Stimulated activated CD8-positive, alpha-beta memory T cell treated with anti-CD3 and anti-CD28 coated beads, Interleukin-4, amount 100 ng/mL, for 48 hours (primary cell): Measurements from ENCODE around the gene ELMOD1.

ENCODE experiments used
- DNase-seq: peaks from one replicate; pipeline ENCODE4 v3.0.0-alpha.2; 2020

The ELMOD1 gene

DNA sequence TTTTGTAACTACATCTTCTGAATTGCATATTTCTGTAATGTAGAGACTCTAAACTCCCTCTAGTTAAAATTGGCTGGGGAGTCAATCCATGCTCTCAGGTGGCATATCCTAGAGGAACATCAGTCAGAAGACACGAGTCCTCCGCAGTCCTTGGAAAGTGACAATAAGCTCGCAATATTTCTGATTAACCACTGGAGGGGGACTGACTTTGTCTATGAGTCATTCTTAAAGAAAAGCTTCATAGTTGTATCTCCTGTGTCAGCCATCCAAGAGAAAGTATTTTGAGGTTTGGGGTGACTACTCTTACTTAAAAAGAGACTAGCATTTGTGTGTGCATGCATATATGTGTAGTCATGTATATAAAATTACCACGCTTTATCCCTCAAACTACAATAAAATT is 60.7 kb downstream of the ELMOD1 start:
- no peak for DNase-seq

DNA sequence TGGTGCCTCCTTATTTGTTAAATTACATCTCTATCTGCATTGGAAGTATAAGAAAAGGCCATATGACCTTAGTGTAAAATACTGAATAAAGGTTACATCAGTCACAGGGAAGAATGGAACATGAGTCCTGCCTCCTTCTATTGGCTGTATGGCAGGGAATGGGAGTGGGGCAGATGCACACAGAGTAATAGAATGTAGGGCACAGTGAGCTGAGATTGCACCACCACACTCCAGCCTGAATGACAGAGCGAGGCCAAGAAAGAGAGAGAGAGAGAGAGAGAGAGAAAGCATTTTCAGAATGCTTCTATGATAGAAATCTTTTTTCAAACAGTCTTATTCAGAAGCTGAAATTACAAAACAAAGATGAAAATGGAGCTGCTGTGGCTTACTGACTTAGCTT is 62.1 kb downstream of the ELMOD1 start:
- DNase-seq: no peak

DNA sequence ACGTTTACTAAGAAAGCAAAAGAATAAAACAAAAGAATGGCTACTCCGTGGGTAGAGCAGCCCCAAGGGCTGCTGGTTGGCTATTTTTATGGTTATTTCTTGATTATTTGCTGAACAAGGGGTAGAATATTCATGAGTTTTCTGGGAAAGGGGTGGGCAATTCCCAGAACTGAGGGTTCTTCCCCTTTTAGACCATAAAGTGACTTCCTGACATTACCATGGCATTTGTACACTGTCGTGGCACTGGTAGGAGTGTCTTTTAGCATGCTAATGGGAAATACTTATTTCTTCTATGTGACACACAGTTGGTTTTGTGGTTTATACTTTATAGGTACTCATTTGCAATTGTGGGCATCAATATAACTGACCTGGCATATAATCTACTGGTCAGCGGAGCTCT is 64.7 kb downstream of the ELMOD1 start:
- DNase-seq: no peak

DNA sequence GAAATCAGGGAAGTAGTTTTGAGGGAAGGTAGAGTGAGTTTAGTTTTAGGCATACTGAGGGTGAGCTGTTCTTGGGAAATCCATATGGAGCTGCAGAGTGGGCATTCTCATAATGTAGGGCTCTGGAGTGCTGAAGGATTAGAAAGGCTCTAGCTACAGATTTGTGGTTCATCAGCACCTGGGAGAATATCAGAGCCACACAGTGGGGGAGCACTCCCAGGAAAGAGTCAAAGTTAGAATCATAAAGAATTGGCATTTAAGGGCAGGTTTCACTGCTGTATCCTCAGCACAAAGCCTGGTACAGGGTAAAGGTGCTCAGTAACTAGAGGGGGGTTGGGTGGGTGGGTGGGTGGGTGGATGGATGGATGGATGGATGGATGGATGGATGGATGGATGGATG is 68.4 kb downstream of the ELMOD1 start:
- DNase-seq: no peak

DNA sequence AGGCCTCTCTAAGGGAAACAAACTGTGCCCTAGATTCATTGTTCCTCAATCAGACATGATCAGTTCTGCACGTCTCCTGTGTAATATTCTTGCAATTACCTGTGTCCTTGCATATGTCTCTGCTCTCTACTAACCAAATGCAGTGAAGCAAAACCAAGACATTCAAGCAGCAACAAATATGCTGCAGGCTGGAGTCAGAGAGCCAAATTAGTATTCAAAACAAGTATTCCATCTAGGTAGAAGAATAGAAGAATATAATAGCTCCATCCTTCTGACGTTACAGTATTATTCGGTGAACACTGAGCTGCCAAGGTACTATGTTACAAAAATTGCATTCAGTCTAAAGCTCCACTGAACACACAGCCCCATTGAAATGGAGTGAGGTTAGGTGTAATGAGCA is 69.1 kb downstream of the ELMOD1 start:
- no peak for DNase-seq

- DNase-seq: no peak
These were observed 70.7 kb downstream of the ELMOD1 start for GRCh38 chr11:107661656-107662055.

DNA sequence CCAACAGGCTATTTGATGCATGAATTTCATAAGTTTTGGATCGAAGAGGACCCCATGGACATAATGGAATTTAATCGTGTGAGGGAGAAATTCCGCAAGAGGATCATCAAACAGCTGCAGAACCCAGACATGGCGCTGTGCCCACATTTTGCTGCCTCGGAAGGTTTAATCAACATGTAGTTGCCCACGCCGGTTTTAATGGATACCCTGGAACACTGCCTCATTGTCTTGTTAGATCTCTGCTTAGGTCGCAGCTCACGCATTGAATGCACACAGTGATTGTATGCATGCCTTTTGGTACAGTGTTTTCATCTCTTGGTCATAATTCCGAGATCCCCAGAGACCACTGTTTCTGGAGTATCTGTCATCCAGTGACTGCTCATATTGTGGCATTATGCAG is 74.1 kb downstream of the ELMOD1 start:
- no peak for DNase-seq

GRCh38 chr11:107666911-107667613 is 76.1 kb downstream of the ELMOD1 start:
- DNase-seq: no peak

- no peak for DNase-seq
These were observed 78.3 kb downstream of the ELMOD1 start for GRCh38 chr11:107669191-107669740.

- no peak for DNase-seq
These were observed 79.1 kb downstream of the ELMOD1 start for GRCh38 chr11:107669893-107670601.

GRCh38 chr11:107675902-107676301 is 85.0 kb downstream of the ELMOD1 start:
- DNase-seq: no peak

- DNase-seq: no peak
These were observed 85.5 kb downstream of the ELMOD1 start for GRCh38 chr11:107676336-107677057.

GRCh38 chr11:107677924-107678631 is 87.1 kb downstream of the ELMOD1 start:
- DNase-seq: no peak

DNA sequence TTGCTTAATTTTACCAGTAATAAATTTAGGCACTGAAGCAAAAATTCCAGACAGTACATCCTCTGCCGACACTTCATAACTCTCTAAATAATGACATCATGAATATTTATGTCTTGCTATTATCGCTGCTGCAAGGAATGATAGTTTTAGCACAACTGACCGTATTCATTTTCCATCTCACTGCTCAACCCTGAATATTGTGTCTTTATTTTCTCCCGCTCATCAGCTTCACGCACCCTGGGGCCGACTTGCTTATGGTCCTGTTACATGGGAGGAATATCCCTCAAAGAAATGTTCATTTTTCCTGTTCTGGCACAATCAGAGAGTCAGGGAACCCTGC is 87.7 kb downstream of the ELMOD1 start:
- no peak for DNase-seq

GRCh38 chr11:107679255-107680024 is 88.5 kb downstream of the ELMOD1 start:
- DNase-seq: no peak

DNA sequence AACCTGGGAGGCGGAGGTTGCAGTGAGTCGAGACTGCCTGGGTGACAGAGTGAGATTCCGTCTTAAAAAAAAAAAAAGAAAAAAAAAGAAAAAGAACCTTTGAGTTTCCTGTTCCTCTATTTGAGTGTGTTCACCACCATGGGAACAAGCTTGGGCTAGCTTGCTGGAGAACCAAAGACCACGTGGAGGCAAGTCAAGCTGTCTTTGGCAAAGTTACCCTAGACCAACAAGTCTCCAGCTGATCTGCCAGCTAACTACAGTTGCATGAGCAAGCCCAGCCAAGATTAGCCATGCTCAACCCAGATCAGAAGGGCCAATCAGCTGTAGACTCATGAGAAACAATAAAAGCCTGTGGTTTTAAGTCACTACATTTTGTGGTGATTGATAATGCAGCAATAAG is 91.2 kb downstream of the ELMOD1 start:
- DNase-seq: no peak

- DNase-seq: no peak
These were observed 91.6 kb downstream of the ELMOD1 start for GRCh38 chr11:107682572-107682971.

DNA sequence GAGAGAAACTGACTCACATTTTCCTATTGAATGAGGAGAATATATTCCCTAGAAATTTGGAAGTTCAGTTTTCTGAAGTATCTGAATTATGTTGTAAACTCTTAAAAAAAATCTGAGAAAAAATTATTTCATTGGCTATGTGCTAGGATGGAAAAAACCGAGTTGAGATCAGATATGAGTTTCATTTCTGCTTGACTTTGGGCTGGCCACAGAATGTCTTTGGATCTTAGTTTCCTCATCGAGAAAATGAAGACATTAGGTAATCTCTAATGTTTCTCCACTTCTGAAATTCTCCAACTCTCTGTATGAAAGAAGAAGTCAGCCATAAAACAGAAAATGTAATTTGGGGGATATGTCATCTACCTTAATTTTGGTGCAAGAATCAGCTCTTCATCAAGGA is 92.1 kb downstream of the ELMOD1 start:
- no peak for DNase-seq

DNA sequence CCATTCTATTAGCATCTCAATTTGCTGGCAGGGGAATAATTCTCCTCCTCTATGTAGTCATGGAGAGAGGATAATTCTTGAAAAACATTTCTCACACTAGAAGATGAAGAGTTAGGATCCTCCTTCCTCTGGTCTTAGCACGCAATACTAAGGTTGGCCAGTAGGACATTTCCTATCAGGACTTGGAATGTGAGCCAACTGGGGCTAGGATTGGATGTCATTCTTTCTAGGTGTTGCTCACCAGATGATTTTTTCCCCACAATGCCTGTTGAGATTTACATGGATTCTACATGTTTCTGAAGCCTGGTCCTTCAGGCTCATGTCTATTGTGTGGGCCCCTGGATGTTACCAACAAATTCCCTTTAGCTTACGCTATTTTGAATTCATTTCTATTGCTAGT is 92.9 kb downstream of the ELMOD1 start:
- DNase-seq: no peak

DNA sequence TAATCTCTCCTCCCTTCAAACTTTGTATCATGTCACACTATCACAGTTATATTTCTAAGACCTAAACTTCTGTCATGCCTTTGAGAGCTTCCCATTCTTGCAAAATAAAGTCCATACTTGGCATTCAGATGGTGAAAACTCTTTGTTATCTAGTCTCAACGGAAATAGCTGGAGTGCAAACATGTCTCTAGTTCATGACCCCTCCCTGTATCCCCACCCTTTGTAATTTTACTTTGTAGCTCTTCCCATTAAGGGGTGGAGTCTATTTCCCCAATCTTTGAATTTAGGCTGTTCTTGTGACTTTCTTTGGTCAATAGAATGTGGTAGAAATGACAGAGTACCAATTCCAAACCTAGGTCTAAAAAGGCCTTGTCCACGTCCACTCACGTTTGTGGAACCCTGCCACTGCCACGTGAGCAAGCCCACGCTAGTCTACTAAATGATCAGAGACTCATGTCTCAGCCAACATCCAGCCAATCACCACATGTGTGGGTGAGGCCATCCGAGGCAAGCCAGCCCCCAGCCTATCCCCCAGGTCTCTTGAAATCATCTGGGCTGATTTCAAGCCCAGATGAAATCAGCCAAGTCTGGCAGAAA is 97.5 kb downstream of the ELMOD1 start:
- DNase-seq: no peak

GRCh38 chr11:107689317-107690202 is 98.6 kb downstream of the ELMOD1 start:
- DNase-seq: peak; percentile 73
